KG1 (cell line): ENCODE data around the gene CRELD2.

Experiments
- DNase-seq: peaks from one replicate; lab custom pipeline; 2025; lab: John Stamatoyannopoulos, UW

Gene CRELD2

DNA sequence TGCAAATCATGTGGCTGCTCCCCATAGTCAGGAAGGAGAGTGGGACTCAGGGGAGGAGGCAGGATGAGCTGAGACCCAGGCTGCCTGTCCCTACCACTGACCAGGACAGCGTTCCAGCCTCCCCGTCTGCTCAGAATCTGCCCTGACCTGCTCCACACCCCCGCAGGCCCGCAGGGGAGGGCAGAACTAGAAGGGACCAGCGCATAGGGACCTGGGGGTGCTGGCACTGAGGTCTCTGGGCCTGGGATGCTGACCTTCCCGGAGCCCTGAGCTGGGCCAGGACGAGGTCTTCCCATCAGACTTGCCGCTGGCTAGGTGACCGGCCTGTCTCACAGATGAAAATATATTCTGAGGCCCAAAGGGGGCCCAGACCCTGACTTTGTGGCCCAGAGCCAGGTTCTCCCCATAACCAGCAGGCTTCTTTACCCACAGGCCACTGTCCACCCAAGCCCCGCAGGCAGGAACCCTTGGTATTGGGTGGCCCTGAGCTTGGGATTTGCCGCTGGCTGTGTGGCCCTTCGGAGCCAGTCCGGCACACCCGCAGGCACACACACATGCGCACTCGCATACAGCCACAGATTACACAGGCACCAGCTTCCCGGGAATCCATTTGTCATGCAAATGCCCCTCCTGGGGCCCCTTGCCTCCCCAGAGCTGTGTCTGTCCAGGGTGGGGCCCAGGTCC, 28.3 kb downstream of the CRELD2 start:
- no peak for DNase-seq

DNA sequence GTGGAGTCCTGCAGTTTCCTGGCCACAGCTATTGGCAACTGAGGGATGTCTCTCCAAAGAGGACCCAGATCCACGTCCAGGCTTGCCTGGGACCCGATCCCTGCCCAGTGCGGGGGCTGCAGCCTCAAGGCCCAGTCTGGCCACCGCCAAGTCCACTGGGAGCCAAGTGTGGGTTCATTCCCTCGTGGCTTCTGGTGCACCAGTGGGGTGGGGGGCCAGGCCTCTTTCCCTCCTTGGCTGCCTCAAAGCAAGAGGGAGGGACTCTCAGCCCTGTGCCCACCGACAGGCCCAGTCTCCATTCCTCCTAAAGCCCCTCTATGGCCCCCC, 28.8 kb downstream of the CRELD2 start:
- DNase-seq, result no peak

DNA sequence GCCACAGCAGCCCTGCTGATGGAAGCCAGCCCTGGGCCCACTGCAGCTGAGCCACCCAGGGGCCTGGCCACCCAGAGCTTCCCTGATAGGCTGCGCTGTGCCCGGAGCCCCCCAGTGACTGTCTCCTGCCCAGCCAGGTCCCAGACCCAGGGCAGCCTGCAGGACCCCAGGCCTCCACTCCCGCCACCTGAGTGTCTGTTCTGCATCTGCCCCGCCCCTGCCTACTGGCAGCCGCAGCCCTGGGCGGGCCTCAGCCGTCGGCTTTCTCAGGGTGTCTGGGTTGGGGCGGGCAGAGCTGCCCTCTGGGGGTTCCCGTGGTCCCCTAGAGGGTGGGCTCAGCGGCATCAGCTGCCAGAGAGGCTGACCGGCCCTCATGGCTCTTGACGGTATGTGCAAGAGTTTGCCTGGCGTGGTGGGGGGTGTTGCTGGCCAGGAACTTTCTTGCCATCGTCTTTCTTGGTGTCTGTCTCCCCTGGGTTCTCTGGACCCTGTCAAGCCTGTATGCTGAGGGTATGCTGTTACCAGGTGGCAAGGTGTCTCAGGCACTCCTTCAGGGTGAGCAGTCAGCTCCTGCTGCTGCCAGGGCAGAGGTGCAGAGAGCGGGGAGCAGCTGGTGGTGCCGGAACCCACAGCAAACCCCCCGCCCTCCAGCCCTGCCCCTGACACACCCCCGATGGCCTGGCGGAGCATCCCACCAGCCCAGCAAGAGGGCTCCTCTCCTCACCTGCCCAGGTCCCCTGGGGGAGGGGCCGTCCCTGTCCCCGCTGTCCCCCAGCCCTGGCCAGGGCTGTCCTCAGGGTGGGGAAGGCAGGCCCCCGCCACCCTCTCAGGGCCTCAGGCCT, 29.9 kb downstream of the CRELD2 start:
- DNase-seq, result no peak

DNA sequence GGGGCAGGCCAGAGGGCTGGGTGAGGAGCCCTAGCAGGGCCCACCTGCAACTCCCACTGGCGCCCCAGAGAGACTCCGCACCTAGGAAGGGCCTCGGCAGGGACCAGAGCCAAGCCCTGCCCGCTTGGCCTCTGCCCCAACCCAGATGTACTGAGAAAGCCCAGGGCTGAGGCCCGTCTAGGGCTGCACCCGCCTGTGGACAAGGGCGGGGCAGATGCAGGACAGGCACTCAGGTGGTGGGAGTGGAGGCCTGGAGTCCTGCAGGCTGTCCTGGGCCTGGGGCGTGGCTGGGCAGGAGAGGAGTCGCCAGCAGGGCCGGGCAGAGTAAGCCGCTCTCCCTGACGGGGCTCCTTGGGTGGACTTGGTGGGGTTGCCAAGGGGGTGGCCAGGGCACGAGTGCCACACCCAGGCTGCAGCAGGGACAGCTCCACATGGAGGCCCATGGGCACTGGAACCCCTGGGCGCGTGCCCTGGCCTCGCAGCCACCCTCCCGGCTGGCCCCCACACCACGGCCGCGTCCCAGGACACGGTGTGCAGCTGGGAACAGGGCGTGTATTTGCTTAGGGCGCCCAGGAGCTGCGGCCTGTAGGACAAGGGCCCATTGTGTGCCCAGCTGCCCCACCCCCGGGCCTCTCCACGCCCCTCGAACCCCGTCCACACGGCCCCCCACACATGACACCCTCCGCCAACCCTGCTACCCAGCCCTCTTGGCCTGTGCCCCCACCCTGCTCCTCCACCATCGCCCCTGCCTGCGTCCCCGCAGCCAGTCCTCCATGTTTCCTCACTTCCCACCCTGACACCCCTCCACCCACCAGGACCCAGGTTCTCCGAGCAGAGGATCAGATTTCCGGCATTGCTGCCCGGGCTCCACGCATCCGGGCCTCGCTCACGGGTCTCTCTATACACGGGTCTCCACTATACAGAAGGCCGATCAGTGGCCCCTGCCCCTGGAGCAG, 30.8 kb downstream of the CRELD2 start:
- DNase-seq, result no peak

DNA sequence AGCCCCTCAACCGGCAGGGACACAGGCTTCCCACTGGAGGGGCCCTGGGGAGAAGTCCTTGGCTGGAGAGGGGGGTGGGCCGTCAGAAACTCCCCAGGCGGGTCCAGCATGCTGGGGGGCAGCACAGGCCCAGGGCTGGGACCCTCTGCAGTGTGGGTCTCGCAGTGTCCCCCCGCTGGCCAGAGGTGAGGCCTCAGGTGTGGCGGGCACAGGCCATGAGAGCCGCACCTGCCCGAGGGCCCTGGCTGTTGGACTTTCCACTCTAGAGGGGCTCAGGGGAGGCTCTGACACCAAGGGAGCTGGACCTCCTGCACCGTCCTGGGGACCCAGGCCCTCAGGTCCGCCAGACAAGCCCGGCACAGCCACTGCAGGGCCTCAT, 31.5 kb downstream of the CRELD2 start:
- DNase-seq, result no peak

DNA sequence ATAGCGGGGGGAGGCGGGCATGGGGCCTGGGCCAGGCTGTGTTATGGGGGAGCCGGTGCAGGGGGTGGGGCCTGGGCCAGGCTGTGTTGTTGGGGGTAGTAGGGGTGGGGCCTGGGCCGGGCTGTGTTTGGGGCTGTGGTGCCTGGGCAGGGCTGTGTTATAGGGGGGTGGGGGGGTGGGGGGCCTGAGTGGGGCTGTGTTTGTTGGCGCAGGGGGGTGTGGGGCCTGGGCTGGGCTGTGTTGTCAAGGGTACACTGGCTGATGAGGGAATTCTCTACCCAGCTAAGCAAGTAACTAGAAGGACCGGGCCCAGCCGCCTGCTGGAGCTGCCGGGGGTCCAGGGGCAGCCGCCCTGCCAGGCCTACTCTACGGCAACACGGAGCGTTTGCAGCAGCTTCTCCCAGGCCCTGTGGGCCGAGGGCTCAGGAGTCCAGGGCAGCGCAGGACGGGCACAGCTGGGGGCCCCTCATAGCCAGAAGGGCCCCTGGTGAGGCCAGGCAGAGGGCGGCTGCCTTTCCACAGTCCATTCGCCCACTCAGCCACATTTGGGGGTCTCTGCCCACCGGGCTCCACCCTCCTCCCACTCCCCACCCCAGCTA, 32.1 kb downstream of the CRELD2 start:
- DNase-seq, result no peak

DNA sequence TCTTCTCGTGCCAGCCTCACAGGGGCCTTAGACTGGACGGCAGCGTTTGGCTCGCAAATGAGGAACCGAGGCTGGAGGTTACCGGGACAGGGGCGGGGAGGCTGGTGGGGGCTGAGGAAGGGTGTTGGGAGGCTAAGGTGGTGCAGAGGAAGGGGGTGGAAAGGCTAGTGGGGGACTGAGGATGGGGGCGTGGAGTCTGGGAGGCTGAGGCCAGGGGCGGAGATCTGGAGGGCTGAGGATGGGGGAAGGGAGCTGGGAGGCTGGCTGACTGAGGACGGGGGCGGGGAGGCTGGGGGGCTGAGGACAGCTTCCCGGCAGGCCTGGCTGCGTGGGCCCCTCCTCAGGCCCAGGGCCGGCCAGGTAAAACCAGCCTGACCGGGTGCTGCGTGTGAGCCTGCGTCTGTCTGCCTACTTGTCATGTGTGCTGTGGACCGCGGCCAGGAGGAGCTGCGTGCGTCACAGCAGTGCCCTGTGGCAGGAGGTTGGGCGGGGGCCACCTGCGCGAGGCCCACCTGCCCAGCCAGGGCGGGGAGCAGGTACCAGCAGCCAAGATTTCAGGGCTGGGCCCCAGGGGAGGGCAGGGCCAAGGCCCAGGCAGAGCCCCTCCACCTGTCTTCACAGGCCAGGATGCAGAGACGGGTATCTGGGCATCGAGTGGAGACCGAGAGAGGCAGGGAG, 32.7 kb downstream of the CRELD2 start:
- DNase-seq, result no peak

DNA sequence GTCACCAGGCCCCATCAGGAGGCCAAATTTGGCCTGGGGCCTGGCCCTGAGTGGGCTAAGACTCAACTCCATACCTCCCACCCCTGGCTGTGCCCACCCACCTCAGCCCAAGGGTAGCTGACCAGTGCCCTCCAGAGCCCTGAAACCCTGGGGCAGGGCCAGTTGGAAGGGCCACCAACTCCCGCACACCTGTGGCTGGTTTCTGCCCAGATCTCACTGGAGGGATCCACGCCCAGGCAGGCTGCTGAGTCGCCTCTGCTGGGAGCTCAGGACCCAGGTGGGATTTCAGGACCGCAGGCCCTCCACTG, 33.2 kb downstream of the CRELD2 start:
- DNase-seq, result no peak

DNA sequence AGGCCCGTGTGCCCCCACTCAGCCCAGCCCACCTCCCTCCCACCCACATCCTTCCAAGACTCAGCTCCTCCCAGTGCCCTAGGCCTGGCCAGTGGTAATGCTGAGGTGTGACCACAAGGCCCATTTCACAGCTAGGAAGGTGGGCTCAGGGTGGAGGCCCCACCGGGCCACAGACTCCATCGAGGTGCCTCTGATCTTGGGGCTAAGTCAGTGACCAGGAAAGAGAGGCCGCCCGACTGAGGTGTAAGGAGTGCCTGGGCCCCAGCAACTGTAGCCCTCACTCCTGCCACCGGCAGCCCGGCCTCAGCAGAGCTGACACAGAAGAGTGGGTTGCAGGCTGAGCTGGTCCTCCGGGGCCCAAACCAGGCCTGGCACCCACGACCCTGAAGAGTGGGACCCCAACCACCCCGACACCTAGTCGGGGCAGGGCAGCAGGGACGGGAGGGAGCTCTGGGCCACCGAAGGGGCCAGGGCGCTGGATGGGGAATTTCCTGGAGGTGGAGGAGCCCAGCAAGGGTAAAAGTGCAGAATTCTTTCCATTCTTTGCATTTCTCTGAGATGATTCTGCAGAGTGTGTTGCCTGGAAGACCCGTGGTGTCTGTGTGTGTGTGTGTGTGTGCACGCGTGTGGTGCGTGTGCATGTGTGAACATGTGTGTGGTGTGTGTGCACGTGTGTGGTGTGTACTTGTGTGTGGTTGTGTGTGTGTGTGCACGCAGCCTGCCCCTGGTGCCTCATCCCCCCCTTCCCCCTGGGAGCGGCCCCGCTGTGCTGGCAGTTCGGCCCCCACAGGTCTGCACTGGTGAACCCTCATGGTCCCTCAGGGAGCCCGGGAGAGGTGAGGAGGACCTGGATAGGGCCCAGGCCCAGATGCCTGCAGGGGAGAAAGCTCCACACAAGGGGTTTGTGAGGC, 33.8 kb downstream of the CRELD2 start:
- no peak for DNase-seq

DNA sequence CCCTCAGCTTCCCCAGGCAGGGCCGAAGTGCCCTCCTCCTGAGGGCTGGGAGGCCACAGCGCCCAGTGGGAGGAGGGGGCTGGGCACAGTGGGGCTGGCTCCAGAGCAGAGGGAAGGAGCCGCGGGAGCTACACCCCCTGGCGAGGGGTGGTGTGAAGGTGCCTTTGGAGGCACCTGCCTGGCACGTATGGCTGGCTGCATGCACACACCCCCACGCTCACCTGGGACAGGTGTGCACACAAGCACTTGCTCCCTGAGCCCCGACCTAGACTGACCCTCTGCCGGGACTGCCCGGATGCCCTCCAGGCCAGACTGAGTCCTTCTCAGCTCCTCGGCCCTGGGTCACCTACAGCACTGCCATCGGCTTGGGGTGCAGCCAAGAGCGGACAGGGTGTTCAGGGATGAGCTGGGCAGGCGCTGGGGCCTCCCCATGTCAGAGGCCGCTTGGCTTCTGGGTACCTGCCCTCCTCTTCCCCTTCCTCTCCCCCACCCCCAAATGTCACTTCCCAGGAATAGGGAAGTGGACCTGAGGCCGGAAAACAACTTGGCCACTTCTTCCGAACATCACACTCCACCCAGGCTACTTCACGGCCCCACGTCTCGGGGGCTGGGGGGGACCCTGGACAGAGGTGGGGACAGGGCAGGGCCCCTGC, 34.7 kb downstream of the CRELD2 start:
- DNase-seq, result no peak

DNA sequence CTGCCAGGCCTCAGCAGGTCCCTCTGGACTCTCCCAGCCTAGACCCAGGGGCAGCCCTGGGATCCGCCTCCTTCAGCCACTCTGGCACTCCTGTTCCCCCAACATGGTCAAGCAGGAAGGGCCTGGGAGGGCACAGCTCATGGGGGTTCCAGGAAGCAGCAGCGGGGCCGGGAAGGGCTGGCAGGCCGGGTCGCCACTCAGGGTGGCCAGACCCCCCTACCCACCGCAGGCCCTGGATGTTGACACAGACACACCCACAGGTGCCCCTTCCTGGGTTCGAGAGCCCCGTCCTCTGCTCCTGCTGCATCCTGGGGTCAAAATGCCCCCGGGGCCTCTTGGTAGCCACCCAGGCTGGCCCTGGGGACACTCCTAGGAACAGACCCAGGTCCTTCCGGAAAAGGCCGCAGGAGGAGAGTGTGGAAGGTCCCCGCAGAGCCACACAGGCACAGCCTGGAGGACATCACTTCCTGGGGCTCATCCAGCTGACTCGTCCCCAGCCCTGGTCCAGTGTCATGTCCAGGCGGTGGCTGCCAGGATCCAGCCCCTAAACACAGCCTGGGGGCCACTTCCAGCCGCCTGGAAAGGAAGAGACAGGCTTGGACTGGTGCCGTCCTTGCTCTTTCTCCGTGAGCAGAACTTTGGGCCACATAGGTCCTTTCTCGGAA, 35.4 kb downstream of the CRELD2 start:
- DNase-seq, result no peak

DNA sequence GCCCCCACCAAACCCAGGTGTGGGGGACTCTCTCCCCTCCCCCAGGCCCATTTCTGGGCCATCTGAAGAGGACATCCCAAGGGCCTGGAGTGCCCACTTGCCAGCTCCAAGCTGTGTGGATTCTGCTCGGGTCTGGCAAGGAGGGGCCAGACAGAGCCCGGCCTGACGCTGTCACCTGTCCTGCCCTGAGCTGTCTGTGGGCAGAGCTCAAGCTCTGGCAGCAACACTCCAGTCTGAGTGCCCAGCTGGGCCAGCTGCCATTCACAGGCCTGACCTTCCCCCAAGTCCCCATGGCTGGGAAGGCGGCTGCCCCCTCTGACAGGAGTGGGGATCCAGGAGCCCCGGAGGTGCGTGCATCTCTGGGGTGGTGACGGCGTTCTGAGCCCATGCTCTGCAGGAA, 35.9 kb downstream of the CRELD2 start:
- DNase-seq, result no peak

DNA sequence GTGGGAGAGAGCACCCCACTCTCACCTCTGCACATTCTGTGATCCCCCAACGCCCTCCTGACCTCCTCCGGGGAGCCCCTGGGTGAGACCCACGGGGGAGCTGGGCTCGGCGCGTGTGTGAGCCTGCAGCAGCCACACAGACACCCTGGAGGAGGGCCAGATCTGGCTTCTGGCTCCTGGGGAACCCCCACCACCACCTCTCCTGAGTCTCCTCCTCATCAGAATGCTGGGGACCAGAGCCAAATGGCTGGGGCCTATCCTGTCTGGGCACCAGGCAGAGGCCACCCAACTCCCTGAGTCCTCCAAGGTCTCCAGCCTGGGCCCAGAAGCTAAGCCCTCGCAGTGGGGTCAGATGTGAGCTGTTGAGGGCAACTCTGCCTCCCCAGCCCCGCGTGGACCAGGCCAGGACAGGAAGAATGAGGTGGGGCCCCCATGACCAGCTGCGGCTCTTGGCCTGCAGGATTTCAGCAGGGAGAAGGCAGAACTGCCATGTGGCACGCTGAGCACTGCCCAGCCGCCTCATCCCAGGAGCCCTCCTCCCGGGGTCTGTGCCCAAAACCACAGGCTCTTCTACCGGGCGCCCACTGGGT, 36.7 kb downstream of the CRELD2 start:
- no peak for DNase-seq

DNA sequence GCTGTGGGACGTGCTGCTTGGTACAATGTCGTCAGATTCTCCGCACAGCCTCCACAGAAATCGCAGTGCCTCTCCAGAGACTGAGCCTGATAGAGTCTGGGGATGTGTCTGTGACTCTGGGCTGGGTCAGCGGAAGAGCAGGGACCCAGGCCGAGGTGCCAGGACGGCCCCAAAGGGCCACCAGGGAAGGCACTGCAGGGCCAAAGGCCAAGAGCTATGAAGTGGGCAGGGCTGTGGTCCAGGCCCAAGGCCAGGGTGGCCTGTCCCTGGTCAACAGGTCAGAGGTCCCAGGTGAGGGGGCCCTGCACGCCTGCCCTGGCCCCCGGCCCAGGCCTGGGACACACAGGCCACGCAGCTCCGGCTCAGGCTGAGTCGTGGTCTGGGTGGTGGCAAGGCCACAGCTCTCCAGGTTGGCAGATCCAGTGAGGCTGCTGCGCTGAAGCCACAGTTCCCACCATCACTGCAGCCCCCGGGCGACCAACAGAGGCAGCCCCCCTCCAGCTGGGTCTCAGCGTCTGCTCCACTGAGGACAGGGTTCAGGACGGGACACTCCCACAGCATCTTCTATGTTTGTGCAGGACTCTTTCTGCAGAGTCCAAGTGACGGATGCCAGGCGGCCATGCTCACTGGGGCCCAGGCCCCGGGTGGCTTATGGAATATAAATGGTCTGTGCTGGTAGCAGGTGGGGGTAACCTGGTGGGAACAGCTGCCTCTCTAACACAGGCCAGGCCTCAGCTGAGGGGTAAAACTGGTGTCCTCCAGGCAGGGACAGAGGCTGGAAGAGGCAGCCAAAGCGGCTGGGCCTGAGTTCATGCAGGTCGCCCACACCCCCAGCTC, 37.4 kb downstream of the CRELD2 start:
- DNase-seq, result no peak

DNA sequence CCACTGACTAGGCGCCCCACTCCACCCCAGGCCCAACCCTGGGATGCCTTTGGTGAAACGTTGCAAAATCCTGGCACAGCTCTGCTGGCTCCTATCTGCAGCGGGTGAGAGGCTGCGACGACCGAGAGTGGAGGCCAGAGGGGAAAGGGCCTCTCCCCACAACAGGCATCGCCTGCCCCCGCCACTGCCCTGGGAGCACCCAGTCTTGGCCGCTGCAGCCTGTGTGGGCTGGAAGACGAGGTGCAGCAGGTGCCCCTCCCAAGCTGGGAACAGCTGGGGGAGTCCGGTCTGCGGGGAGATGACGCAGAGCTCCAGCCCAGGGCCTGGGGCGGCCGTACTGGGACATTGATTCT, 38.0 kb downstream of the CRELD2 start:
- DNase-seq, result no peak

DNA sequence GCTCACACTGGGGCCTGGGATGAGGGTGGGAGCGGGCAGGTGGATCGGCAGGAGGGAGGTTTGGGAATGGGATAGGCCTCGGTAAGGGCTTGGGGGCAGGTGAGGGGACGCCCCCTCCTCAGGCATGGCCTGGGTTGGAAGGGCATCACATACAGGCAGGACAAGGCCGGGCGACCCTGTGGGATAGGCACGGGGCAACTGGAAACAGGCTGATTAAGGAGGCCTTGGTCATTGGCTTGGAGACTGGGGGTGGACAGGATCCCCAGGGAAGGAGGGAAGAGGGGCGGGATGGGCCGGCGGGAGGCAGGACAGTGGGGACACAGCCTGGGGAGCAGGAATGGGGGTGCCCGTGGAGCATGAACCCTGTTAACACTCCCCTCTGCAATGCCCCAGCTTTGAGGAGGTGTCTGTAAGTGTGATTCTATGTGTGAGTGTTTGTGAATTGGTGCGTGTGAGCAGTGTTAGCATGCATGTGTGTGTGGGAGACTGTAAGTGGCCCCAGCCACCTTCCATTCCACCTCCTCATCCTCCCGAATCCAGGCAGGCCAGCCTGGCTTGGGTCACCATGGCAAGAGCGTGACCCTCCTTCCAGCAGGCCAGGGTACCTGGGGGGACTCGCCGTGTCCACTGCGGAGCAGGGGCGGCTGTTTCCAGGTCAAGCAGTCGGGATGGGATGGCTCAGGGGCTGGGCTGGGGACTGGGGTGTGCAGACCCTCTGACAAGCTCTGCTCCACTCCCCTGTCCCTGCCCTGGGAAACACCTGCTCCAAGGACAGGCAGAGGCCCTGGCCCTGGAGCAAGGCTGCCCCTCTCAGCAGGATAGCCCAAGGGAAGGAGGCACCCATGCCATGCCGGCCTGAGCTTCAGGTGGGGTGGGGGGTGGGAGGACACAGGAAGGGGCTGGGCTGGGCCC, 38.7 kb downstream of the CRELD2 start:
- DNase-seq, result no peak

DNA sequence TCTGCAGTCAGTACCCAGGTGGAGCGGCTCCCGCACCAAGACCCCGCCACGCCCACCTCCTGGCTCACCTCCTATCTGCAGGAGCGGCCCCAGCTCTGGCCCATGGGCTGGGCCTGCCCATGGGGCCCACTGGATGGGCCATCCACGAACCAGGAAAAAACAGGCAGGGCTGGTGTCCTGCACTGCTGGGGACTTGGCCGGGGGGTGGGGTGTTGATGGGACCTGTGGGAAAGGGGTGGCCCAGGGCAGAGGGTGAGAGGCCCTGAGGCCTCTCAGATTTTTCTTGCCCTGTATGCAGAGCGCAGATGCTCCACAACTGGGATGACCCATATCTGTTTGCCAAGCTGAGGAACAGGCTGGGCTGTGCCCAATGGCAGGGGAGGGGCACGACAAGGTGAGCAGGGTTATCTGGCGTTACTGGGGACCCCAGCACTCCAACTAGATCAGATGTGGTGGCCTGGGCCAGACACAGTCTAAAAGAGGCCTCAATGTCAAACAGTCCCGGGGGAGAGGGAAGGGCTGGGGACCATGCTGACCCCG, 39.5 kb downstream of the CRELD2 start:
- DNase-seq, result no peak
